ENCODE data around the gene TTC21A. TPM values are rescaled to one million over a fixed set of nuclear protein-coding genes. Genes with fewer than 3 reads are reported as not detected.

The TTC21A gene
- total RNA-seq, 1 donor from 2014 or later: 6.8 TPM

- no peak overlapping the region for H3K27ac Mint-ChIP-seq (ENCODE audit: unreplicated experiment)
- H3K4me1 Mint-ChIP-seq: peaks cover 4% of the 10 kb centered on the region
- no peaks in the 10 kb centered on the region for H3K36me3 Mint-ChIP-seq (ENCODE audit: low read depth)
- no peak for TF ChIP-seq CTCF (conservative IDR thresholded peaks at IDR 0.05)
- no peak for DNase-seq (ENCODE audit: low read depth, low spot score)
- no peaks in the 10 kb centered on the region for H3K27me3 Mint-ChIP-seq (ENCODE audit: low read depth)
- H3K9me3 Mint-ChIP-seq: no peaks in the 10 kb centered on the region
- H3K4me3 Mint-ChIP-seq: no peak overlapping the region
Measured at GRCh38 chr3:39139442-39139841, 32.0 kb downstream of the TTC21A start.

GRCh38 chr3:39140341-39140971, 33.0 kb downstream of the TTC21A start:
- no peak for TF ChIP-seq CTCF (conservative IDR thresholded peaks at IDR 0.05)
- no peaks in the 10 kb centered on the region for H3K36me3 Mint-ChIP-seq (ENCODE audit: low read depth)
- peak overlapping the region; percentile 54 for H3K27ac Mint-ChIP-seq (ENCODE audit: unreplicated experiment)
- no peaks in the 10 kb centered on the region for H3K9me3 Mint-ChIP-seq
- H3K4me1 Mint-ChIP-seq: peaks cover 4% of the 10 kb centered on the region
- DNase-seq (ENCODE audit: low read depth, low spot score): no peak
- H3K4me3 Mint-ChIP-seq: no peak overlapping the region
- no peaks in the 10 kb centered on the region for H3K27me3 Mint-ChIP-seq (ENCODE audit: low read depth)

- DNase-seq (ENCODE audit: low read depth, low spot score): no peak
- H3K4me1 Mint-ChIP-seq: peaks cover 11% of the 10 kb centered on the region
- TF ChIP-seq CTCF (conservative IDR thresholded peaks at IDR 0.05): no peak
- no peaks in the 10 kb centered on the region for H3K36me3 Mint-ChIP-seq (ENCODE audit: low read depth)
- H3K27me3 Mint-ChIP-seq (ENCODE audit: low read depth): no peaks in the 10 kb centered on the region
- no peak overlapping the region for H3K4me3 Mint-ChIP-seq
- H3K9me3 Mint-ChIP-seq: no peaks in the 10 kb centered on the region
- H3K27ac Mint-ChIP-seq (ENCODE audit: unreplicated experiment): no peak overlapping the region
Measured at GRCh38 chr3:39141171-39141995, 33.9 kb downstream of the TTC21A start.

GRCh38 chr3:39142067-39142466, 34.6 kb downstream of the TTC21A start:
- H3K36me3 Mint-ChIP-seq (ENCODE audit: low read depth): no peaks in the 10 kb centered on the region
- no peak overlapping the region for H3K4me3 Mint-ChIP-seq
- H3K27me3 Mint-ChIP-seq (ENCODE audit: low read depth): no peaks in the 10 kb centered on the region
- peaks cover 18% of the 10 kb centered on the region for H3K4me1 Mint-ChIP-seq
- H3K9me3 Mint-ChIP-seq: no peaks in the 10 kb centered on the region
- no peak for DNase-seq (ENCODE audit: low read depth, low spot score)
- TF ChIP-seq CTCF (conservative IDR thresholded peaks at IDR 0.05): no peak
- no peak overlapping the region for H3K27ac Mint-ChIP-seq (ENCODE audit: unreplicated experiment)

- no peak for TF ChIP-seq CTCF (conservative IDR thresholded peaks at IDR 0.05)
- Mint-ChIP-seq H3K4me1 (peaks cover 30% of the 10 kb centered on the region), H3K27ac (ENCODE audit: unreplicated experiment) (peak overlapping the region; percentile 6), H3K4me3 (no peak overlapping the region), H3K36me3 (ENCODE audit: low read depth) (no peaks in the 10 kb centered on the region), H3K9me3 (no peaks in the 10 kb centered on the region), H3K27me3 (ENCODE audit: low read depth) (no peaks in the 10 kb centered on the region)
- no peak for DNase-seq (ENCODE audit: low read depth, low spot score)
Measured at GRCh38 chr3:39143051-39143885, 35.8 kb downstream of the TTC21A start.
